Small intestine (tissue), 7 donors: ENCODE measurements around the gene ENTPD1. TPM values are rescaled to one million over a fixed set of nuclear protein-coding genes. Genes with fewer than 3 reads are reported as not detected.

Experiments
- DNase-seq, 2 donors: peaks; one replicate each; pipeline versions ENCODE4 v3.0.0 to v3.0.0-alpha.2; 2013
- FAIRE-seq: peaks from 2 replicates; lab custom pipeline; 2012; peaks lifted over from hg19 to GRCh38; lab: Jason Lieb, UNC
- H3K27ac ChIP-seq, 3 donors: one replicate each; pipeline ENCODE4 v1.5.1; 2013; ENCODE audit warnings: low read length in 2 of 3, mild to moderate bottlenecking in 2 of 3, control low read depth in 1 of 3, inconsistent platforms in 1 of 3, low read depth in 1 of 3, moderate library complexity in 1 of 3
- H3K27me3 ChIP-seq, 3 donors: one replicate each; pipeline ENCODE4 v1.6.1; 2013; ENCODE audit warnings: low read length in 3 of 3, inconsistent platforms in 1 of 3; ENCODE audit not compliant: control insufficient read depth in 3 of 3, insufficient read depth in 3 of 3
- H3K36me3 ChIP-seq, 3 donors: one replicate each; pipeline ENCODE4 v1.6.1; 2013; ENCODE audit warnings: low read length in 3 of 3, inconsistent platforms in 1 of 3, low read depth in 1 of 3, mild to moderate bottlenecking in 1 of 3, moderate library complexity in 1 of 3; ENCODE audit not compliant: control insufficient read depth in 3 of 3, insufficient read depth in 2 of 3
- H3K4me1 ChIP-seq, 3 donors: one replicate each; pipeline ENCODE4 v1.6.1; 2013; ENCODE audit warnings: low read length in 2 of 3, inconsistent platforms in 1 of 3, low read depth in 1 of 3, mild to moderate bottlenecking in 1 of 3, moderate library complexity in 1 of 3; ENCODE audit not compliant: control insufficient read depth in 3 of 3, insufficient read depth in 2 of 3
- H3K4me3 ChIP-seq, 3 donors: one replicate each; pipeline ENCODE4 v1.5.1; 2013; ENCODE audit warnings: low read length in 3 of 3, control low read depth in 1 of 3, inconsistent platforms in 1 of 3, low read depth in 1 of 3, mild to moderate bottlenecking in 1 of 3, moderate library complexity in 1 of 3
- H3K9me3 ChIP-seq, 2 donors: one replicate each; pipeline ENCODE4 v1.6.1; 2013; ENCODE audit warnings: low read depth in 1 of 2, low read length in 1 of 2; ENCODE audit not compliant: control insufficient read depth in 2 of 2, insufficient read depth in 1 of 2
- WGBS, 3 donors: extraction: QIAGEN DNeasy Blood & Tissue Kit; methylation state at CpG; one replicate each; pipeline ENCODE4 v1.1.7; 2013; 5-methylcytosine and 5-hydroxymethylcytosine counted together
- polyA plus RNA-seq, 4 donors: library from polyadenylated mRNA; stranded (reverse) in 3 of 4; unstranded in 1 of 4; fragments of 200-250 nt in 3 of 4; fragments of 120-200 nt in 1 of 4; gene quantifications; one replicate each; pipeline versions ENCODE4 v1.2.1 to v1.2.3, GENCODE V29; 2013
- donor health status: healthy with polysubstance abuse.
- donor health status: control.
- donor health status: control.
- donor health status: Bipolar disorder and iron deficiency.
- donor health status: healthy.

ENTPD1 gene
- polyA plus RNA-seq, 4 donors: 1.3 to 13.6 (median 7.5) TPM

- Histone ChIP-seq H3K36me3 (no peaks in the 10 kb centered on the region), H3K27me3 (no peaks in the 10 kb centered on the region), H3K27ac (peak overlapping the region in 2 of 3 donors; percentile 14 to 52), H3K4me3 (no peak overlapping the region), H3K9me3 (no peaks in the 10 kb centered on the region), H3K4me1 (peaks cover 0 to 7% (median 2%) of the 10 kb centered on the region in 3 donors)
- peak; percentile 60 to 67 for DNase-seq
- 34 to 40% (median 35%) methylated on average over 7 of the region's 7 CpGs for WGBS, 3 donors
- peak; percentile 15 for FAIRE-seq
Measured at GRCh38 chr10:95841661-95842498, 85.9 kb downstream of the ENTPD1 start.

- Histone ChIP-seq H3K27me3 (no peaks in the 10 kb centered on the region), H3K4me1 (peaks cover 0 to 4% (median 0%) of the 10 kb centered on the region in 3 donors), H3K27ac (no peak overlapping the region), H3K36me3 (no peaks in the 10 kb centered on the region), H3K4me3 (no peak overlapping the region), H3K9me3 (no peaks in the 10 kb centered on the region)
- WGBS, 3 donors: 88 to 94% (median 92%) methylated on average over 3 of the region's 3 CpGs
- FAIRE-seq (no peak), DNase-seq (no peak)
Measured at GRCh38 chr10:95845411-95845810, 89.4 kb downstream of the ENTPD1 start.

DNA sequence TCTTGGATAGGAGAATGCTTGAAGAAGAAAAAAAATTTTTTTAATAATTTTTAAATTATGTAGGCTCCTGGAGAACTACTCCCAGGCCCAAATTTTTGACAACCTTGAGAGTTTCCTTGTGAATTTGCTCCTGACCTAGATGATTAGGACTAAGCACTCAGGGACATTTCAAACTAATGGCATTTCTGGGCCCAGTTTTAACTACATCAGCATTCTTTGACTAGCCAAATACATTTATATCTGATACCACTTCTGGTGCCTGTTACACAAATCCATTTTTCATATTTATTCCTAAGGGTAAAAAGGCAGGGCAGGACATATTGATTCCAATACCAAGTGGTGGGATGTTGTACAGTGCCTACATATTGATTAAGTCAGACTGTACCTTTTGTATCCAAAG lies 91.0 kb downstream of the ENTPD1 start:
- Histone ChIP-seq H3K27ac (no peak overlapping the region), H3K27me3 (no peaks in the 10 kb centered on the region), H3K36me3 (no peaks in the 10 kb centered on the region), H3K4me1 (no peaks in the 10 kb centered on the region), H3K4me3 (no peak overlapping the region), H3K9me3 (no peaks in the 10 kb centered on the region)
- no peak for DNase-seq
- FAIRE-seq: no peak

DNA sequence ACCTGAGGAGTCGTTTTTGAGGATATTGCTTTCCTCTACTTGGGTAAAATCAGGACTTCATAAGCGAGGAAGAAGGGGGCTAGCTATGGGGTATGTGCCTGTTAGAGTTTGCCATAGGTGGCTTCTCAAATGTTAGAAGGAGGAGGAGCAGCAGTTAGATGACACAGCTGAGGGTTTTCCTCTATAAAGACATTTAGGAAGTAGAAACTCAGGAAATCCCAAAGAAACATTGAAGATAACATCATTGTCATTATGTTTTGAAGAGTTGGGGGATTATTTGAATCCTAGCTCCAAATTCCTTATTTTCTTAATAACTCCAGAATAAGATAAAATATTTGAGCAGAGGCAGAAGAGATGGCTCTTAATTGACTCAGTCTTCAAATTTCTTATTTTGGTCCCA lies 92.9 kb downstream of the ENTPD1 start:
- no peaks in the 10 kb centered on the region for H3K9me3 ChIP-seq
- WGBS, 3 donors: 76 to 92% (median 79%) methylated on average over 2 of the region's 2 CpGs
- no peaks in the 10 kb centered on the region for H3K27me3 ChIP-seq

DNA sequence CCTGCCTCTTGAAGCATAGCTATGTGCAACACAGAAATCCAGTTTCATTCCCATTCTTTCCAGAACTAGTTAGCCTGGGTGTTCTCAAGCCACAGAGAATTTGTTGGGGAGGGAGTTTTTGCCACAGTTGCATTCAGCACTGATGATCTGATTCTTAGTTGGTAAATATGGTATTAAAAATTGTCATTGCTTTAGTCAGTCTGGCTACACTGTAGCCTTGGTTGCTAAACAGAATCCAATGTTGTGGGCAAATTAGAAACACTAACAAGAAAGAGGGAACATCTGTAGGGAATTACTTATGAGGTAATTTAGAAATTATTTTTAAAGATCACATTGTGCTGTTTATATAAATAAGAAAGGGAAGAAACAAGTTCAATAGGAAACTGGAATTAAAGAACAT lies 94.8 kb downstream of the ENTPD1 start:
- DNase-seq (no peak), FAIRE-seq (no peak)
- H3K36me3 ChIP-seq: no peaks in the 10 kb centered on the region

More for the DNA sequence above, 92.9 kb downstream of the ENTPD1 start:
- no peaks in the 10 kb centered on the region for H3K4me1 ChIP-seq
- DNase-seq (no peak), FAIRE-seq (no peak)
- no peak overlapping the region for H3K4me3 ChIP-seq
- no peaks in the 10 kb centered on the region for H3K36me3 ChIP-seq
- H3K27ac ChIP-seq: no peak overlapping the region

GRCh38 chr10:95860166-95860940 lies 104.4 kb downstream of the ENTPD1 start:
- Histone ChIP-seq H3K4me3 (no peak overlapping the region), H3K9me3 (no peaks in the 10 kb centered on the region), H3K36me3 (no peaks in the 10 kb centered on the region), H3K27me3 (no peaks in the 10 kb centered on the region), H3K27ac (no peak overlapping the region), H3K4me1 (peaks cover 0 to 3% (median 0%) of the 10 kb centered on the region in 3 donors)
- no peak for FAIRE-seq
- 87 to 93% (median 87%) methylated on average over 3 of the region's 3 CpGs for WGBS, 3 donors
- DNase-seq: no peak

More for the DNA sequence above, 94.8 kb downstream of the ENTPD1 start:
- no peaks in the 10 kb centered on the region for H3K27me3 ChIP-seq
- no peaks in the 10 kb centered on the region for H3K4me1 ChIP-seq
- no peaks in the 10 kb centered on the region for H3K9me3 ChIP-seq
- no peak overlapping the region for H3K4me3 ChIP-seq
- no peak overlapping the region for H3K27ac ChIP-seq

- no peaks in the 10 kb centered on the region for H3K27me3 ChIP-seq
- H3K9me3 ChIP-seq: no peaks in the 10 kb centered on the region
- WGBS, 3 donors: 84 to 96% (median 92%) methylated on average over 2 of the region's 2 CpGs
- peaks cover 0 to 8% (median 0%) of the 10 kb centered on the region in 3 donors for H3K4me1 ChIP-seq
- H3K27ac ChIP-seq: no peak overlapping the region
- FAIRE-seq: no peak
- H3K36me3 ChIP-seq: no peaks in the 10 kb centered on the region
- H3K4me3 ChIP-seq: no peak overlapping the region
- DNase-seq: no peak
Measured at GRCh38 chr10:95861386-95861785, 105.4 kb downstream of the ENTPD1 start.

GRCh38 chr10:95864906-95865813 lies 109.2 kb downstream of the ENTPD1 start:
- FAIRE-seq: no peak

More at GRCh38 chr10:95864906-95865813, 109.2 kb downstream of the ENTPD1 start:
- Histone ChIP-seq H3K4me1 (peaks cover 0 to 12% (median 0%) of the 10 kb centered on the region in 3 donors), H3K4me3 (no peak overlapping the region), H3K36me3 (peaks cover 0 to under 1% (median 0%) of the 10 kb centered on the region in 3 donors), H3K27ac (no peak overlapping the region), H3K9me3 (no peaks in the 10 kb centered on the region), H3K27me3 (no peaks in the 10 kb centered on the region)
- DNase-seq: peak; percentile 50 to 59
- 41 to 51% (median 45%) methylated on average over 7 of the region's 7 CpGs for WGBS, 3 donors
